22Rv1 (cell line): ENCODE data around the gene GLRA3.

Experiments used
- H3K27ac ChIP-seq: fragments of 450-650 bp; 2 replicates; pipeline ENCODE4 v1.5.1; 2017
- CTCF ChIP-seq: fragments of 450-650 bp; IDR thresholded peaks from 2 replicates; pipeline ENCODE4 v1.5.1; 2017; ENCODE audit warnings: mild to moderate bottlenecking
- ZFX ChIP-seq: fragments of 450-650 bp; IDR thresholded peaks from 2 replicates; pipeline ENCODE4 v1.6.1; 2017; ENCODE audit warnings: antibody characterized with exemption, borderline replicate concordance

Gene GLRA3

GRCh38 chr4:174598800-174599199, 230.2 kb downstream of the GLRA3 start:
- no peak for TF ChIP-seq ZFX
- TF ChIP-seq CTCF, result no peak
- H3K27ac ChIP-seq, result no peak overlapping the region

- TF ChIP-seq ZFX, result no peak
- no peak for TF ChIP-seq CTCF
- H3K27ac ChIP-seq, result no peak overlapping the region
Measured at GRCh38 chr4:174596513-174596912, 232.5 kb downstream of the GLRA3 start.

GRCh38 chr4:174595141-174595929, 233.7 kb downstream of the GLRA3 start:
- TF ChIP-seq CTCF (no peak), ZFX (no peak)

GRCh38 chr4:174593701-174594100, 235.3 kb downstream of the GLRA3 start:
- H3K27ac ChIP-seq, result no peak overlapping the region
- TF ChIP-seq ZFX (no peak), CTCF (no peak)

More at GRCh38 chr4:174595141-174595929, 233.7 kb downstream of the GLRA3 start:
- H3K27ac ChIP-seq, result no peak overlapping the region

GRCh38 chr4:174592985-174593335, 236.1 kb downstream of the GLRA3 start:
- H3K27ac ChIP-seq, result no peak overlapping the region
- no peak for TF ChIP-seq ZFX
- no peak for TF ChIP-seq CTCF

- H3K27ac ChIP-seq, result no peak overlapping the region
- no peak for TF ChIP-seq ZFX
- TF ChIP-seq CTCF, result no peak
Measured at GRCh38 chr4:174592256-174592984, 236.6 kb downstream of the GLRA3 start.
